Measurements from ENCODE around the gene NKX2-8.

NKX2-8 gene

GRCh38 chr14:36591482-36591881 is 9.1 kb upstream of the NKX2-8 start:
- TF ChIP-seq CTCF (IDR thresholded peaks at IDR 0.05; ENCODE audit: extremely low read depth, insufficient read depth, missing control alignments) = no peak
- no peak for DNase-seq (ENCODE audit: low spot score)
- in situ Hi-C loops (cut with MboI; ENCODE audit: low pct_unique_long_range_greater_than_20kb, low sequenced_read_pairs, unreplicated experiment) = no loop called here

- in situ Hi-C loops (cut with MboI; ENCODE audit: low pct_unique_long_range_greater_than_20kb, low sequenced_read_pairs, unreplicated experiment) = loop anchor here (10.0 kb wide), 1 partner anchor 74 kb away; no protein-coding TSS in a partner anchor
- DNase-seq (ENCODE audit: low spot score) = no peak
- no peak for TF ChIP-seq CTCF (IDR thresholded peaks at IDR 0.05; ENCODE audit: extremely low read depth, insufficient read depth, missing control alignments)
Measured at GRCh38 chr14:36588788-36589187, 6.4 kb upstream of the NKX2-8 start.

GRCh38 chr14:36588119-36588518 is 5.7 kb upstream of the NKX2-8 start:
- in situ Hi-C loops (cut with MboI; ENCODE audit: low pct_unique_long_range_greater_than_20kb, low sequenced_read_pairs, unreplicated experiment) = loop anchor here (10.0 kb wide), 1 partner anchor 73 kb away; no protein-coding TSS in a partner anchor
- no peak for TF ChIP-seq CTCF (IDR thresholded peaks at IDR 0.05; ENCODE audit: extremely low read depth, insufficient read depth, missing control alignments)
- DNase-seq (ENCODE audit: low spot score) = no peak

- in situ Hi-C loops (cut with MboI; ENCODE audit: low pct_unique_long_range_greater_than_20kb, low sequenced_read_pairs, unreplicated experiment) = loop anchor here (10.0 kb wide), 1 partner anchor 70 kb away; no protein-coding TSS in a partner anchor
- TF ChIP-seq CTCF (IDR thresholded peaks at IDR 0.05; ENCODE audit: extremely low read depth, insufficient read depth, missing control alignments) = no peak
- DNase-seq (ENCODE audit: low spot score) = no peak
Measured at GRCh38 chr14:36585100-36585499, 2.7 kb upstream of the NKX2-8 start.

- no peak for DNase-seq (ENCODE audit: low spot score)
- in situ Hi-C loops (cut with MboI; ENCODE audit: low pct_unique_long_range_greater_than_20kb, low sequenced_read_pairs, unreplicated experiment) = loop anchor here (10.0 kb wide), 1 partner anchor 69 kb away; no protein-coding TSS in a partner anchor
- no peak for TF ChIP-seq CTCF (IDR thresholded peaks at IDR 0.05; ENCODE audit: extremely low read depth, insufficient read depth, missing control alignments)
Measured at GRCh38 chr14:36583893-36584811, 1.7 kb upstream of the NKX2-8 start.

GRCh38 chr14:36583242-36583892 is 953 bp upstream of the NKX2-8 start:
- TF ChIP-seq CTCF (IDR thresholded peaks at IDR 0.05; ENCODE audit: extremely low read depth, insufficient read depth, missing control alignments) = no peak
- peak; percentile 22 for DNase-seq (ENCODE audit: low spot score)

More at GRCh38 chr14:36583242-36583892, 953 bp upstream of the NKX2-8 start:
- in situ Hi-C loops (cut with MboI; ENCODE audit: low pct_unique_long_range_greater_than_20kb, low sequenced_read_pairs, unreplicated experiment) = loop anchor here (10.0 kb wide), 1 partner anchor 69 kb away; no protein-coding TSS in a partner anchor
